T-helper 2 cell treated with Interferon-gamma antibody and Interleukin-4, amounts not matched to agents 5 μg/mL and 100 μg/mL, for 36 hours (primary cell): ENCODE results near the gene EIF2S2.
A peak's percentile ranks its signal among the peaks of the same experiment; 100 is the strongest.
"Not testable (repeated sequence)": the region's sequence is repeated elsewhere in the genome, so short reads cannot be mapped to it uniquely, and the experiment has no call there.

ENCODE experiments used
- DNase-seq: peaks from one replicate; pipeline ENCODE4 v3.0.0; 2021; ENCODE audit warnings: low spot score
- H3K27ac Mint-ChIP-seq: one replicate; pipeline ENCODE4 v1.8.0; 2021; ENCODE audit warnings: mild to moderate bottlenecking, mixed read lengths
- H3K27me3 Mint-ChIP-seq: one replicate; pipeline ENCODE4 v1.8.0; 2021; ENCODE audit warnings: low read depth, mixed read lengths
- H3K36me3 Mint-ChIP-seq: one replicate; pipeline ENCODE4 v1.8.0; 2021; ENCODE audit warnings: low read depth, mixed read lengths
- H3K4me1 Mint-ChIP-seq: one replicate; pipeline ENCODE4 v1.8.0; 2021; ENCODE audit warnings: low read depth, mixed read lengths
- H3K4me3 Mint-ChIP-seq: one replicate; pipeline ENCODE4 v1.8.0; 2022; ENCODE audit warnings: mild to moderate bottlenecking, moderate library complexity, mixed read lengths
- H3K9me3 Mint-ChIP-seq: one replicate; pipeline ENCODE4 v1.8.0; 2021; ENCODE audit warnings: mixed read lengths

EIF2S2 gene

GRCh38 chr20:34111702-34112599 is at the start of gene EIF2S2:
Gene EIF2S2, minus strand, starts transcription at chr20:34112243. Its CDS starts 133 bp downstream, at chr20:34112110.
- Mint-ChIP-seq H3K27me3 (peaks cover 4% of the 10 kb centered on the region), H3K36me3 (peaks cover 34% of the 10 kb centered on the region), H3K27ac (peak within 1 kb of the TSS; percentile 99), H3K9me3 (no peaks in the 10 kb centered on the region), H3K4me3 (peak within 1 kb of the TSS; percentile 98), H3K4me1 (peaks cover 32% of the 10 kb centered on the region)
- DNase-seq = peak; percentile 97

- not testable (repeated sequence) for H3K27ac Mint-ChIP-seq
Observed at GRCh38 chr20:34157697-34158096, 45.7 kb upstream of the EIF2S2 start.

GRCh38 chr20:34155836-34156235 is 43.8 kb upstream of the EIF2S2 start:
- Mint-ChIP-seq H3K36me3 (no peaks in the 10 kb centered on the region), H3K27ac (no peak overlapping the region), H3K4me1 (peaks cover 4% of the 10 kb centered on the region), H3K9me3 (no peaks in the 10 kb centered on the region), H3K4me3 (no peak overlapping the region), H3K27me3 (peaks cover 8% of the 10 kb centered on the region)
- no peak for DNase-seq

More at GRCh38 chr20:34157697-34158096, 45.7 kb upstream of the EIF2S2 start:
- H3K4me3 Mint-ChIP-seq, H3K36me3 Mint-ChIP-seq, H3K27me3 Mint-ChIP-seq, H3K9me3 Mint-ChIP-seq, DNase-seq, H3K4me1 Mint-ChIP-seq: not testable (repeated sequence)

- not testable (repeated sequence) for DNase-seq, H3K4me1 Mint-ChIP-seq, H3K36me3 Mint-ChIP-seq, H3K9me3 Mint-ChIP-seq, H3K4me3 Mint-ChIP-seq, H3K27me3 Mint-ChIP-seq, H3K27ac Mint-ChIP-seq
Observed at GRCh38 chr20:34153169-34153568, 41.1 kb upstream of the EIF2S2 start.

GRCh38 chr20:34152073-34152472 is 40.0 kb upstream of the EIF2S2 start:
- not testable (repeated sequence) for H3K4me1 Mint-ChIP-seq, H3K4me3 Mint-ChIP-seq

GRCh38 chr20:34150306-34151000 is 38.4 kb upstream of the EIF2S2 start:
- Mint-ChIP-seq H3K9me3 (no peaks in the 10 kb centered on the region), H3K36me3 (no peaks in the 10 kb centered on the region), H3K27me3 (peaks cover 7% of the 10 kb centered on the region), H3K4me3 (no peak overlapping the region), H3K27ac (no peak overlapping the region), H3K4me1 (no peaks in the 10 kb centered on the region)
- no peak for DNase-seq

More at GRCh38 chr20:34152073-34152472, 40.0 kb upstream of the EIF2S2 start:
- H3K27ac Mint-ChIP-seq, H3K9me3 Mint-ChIP-seq, H3K36me3 Mint-ChIP-seq, H3K27me3 Mint-ChIP-seq, DNase-seq: not testable (repeated sequence)

- no peaks in the 10 kb centered on the region for H3K36me3 Mint-ChIP-seq
- H3K4me3 Mint-ChIP-seq = no peak overlapping the region
- peaks cover 17% of the 10 kb centered on the region for H3K27me3 Mint-ChIP-seq
- no peaks in the 10 kb centered on the region for H3K4me1 Mint-ChIP-seq
- H3K9me3 Mint-ChIP-seq = no peaks in the 10 kb centered on the region
- DNase-seq = no peak
- no peak overlapping the region for H3K27ac Mint-ChIP-seq
Observed at GRCh38 chr20:34145280-34145819, 33.3 kb upstream of the EIF2S2 start.

- H3K27ac Mint-ChIP-seq = no peak overlapping the region
- peaks cover 25% of the 10 kb centered on the region for H3K27me3 Mint-ChIP-seq
- peaks cover 5% of the 10 kb centered on the region for H3K4me1 Mint-ChIP-seq
- no peaks in the 10 kb centered on the region for H3K36me3 Mint-ChIP-seq
- H3K9me3 Mint-ChIP-seq = no peaks in the 10 kb centered on the region
- DNase-seq = no peak
- no peak overlapping the region for H3K4me3 Mint-ChIP-seq
Observed at GRCh38 chr20:34143951-34144350, 31.9 kb upstream of the EIF2S2 start.

- DNase-seq = no peak
- Mint-ChIP-seq H3K36me3 (no peaks in the 10 kb centered on the region), H3K9me3 (no peaks in the 10 kb centered on the region), H3K4me3 (no peak overlapping the region), H3K27me3 (peaks cover 26% of the 10 kb centered on the region), H3K4me1 (peaks cover 5% of the 10 kb centered on the region), H3K27ac (no peak overlapping the region)
Observed at GRCh38 chr20:34142121-34142520, 30.1 kb upstream of the EIF2S2 start.

GRCh38 chr20:34141293-34141692 is 29.2 kb upstream of the EIF2S2 start:
- Mint-ChIP-seq H3K4me3 (no peak overlapping the region), H3K4me1 (peaks cover 5% of the 10 kb centered on the region), H3K27ac (no peak overlapping the region), H3K36me3 (no peaks in the 10 kb centered on the region), H3K9me3 (no peaks in the 10 kb centered on the region), H3K27me3 (peaks cover 26% of the 10 kb centered on the region)
- no peak for DNase-seq

- not testable (repeated sequence) for DNase-seq, H3K9me3 Mint-ChIP-seq, H3K36me3 Mint-ChIP-seq, H3K4me3 Mint-ChIP-seq, H3K4me1 Mint-ChIP-seq, H3K27ac Mint-ChIP-seq
- H3K27me3 Mint-ChIP-seq = peaks cover 13% of the 10 kb centered on the region
Observed at GRCh38 chr20:34135525-34136275, 23.7 kb upstream of the EIF2S2 start.

- H3K27me3 Mint-ChIP-seq, H3K4me1 Mint-ChIP-seq, H3K4me3 Mint-ChIP-seq, H3K36me3 Mint-ChIP-seq, DNase-seq, H3K27ac Mint-ChIP-seq, H3K9me3 Mint-ChIP-seq: not testable (repeated sequence)
Observed at GRCh38 chr20:34133365-34133860, 21.4 kb upstream of the EIF2S2 start.

- H3K36me3 Mint-ChIP-seq, H3K4me1 Mint-ChIP-seq, DNase-seq, H3K4me3 Mint-ChIP-seq, H3K27ac Mint-ChIP-seq, H3K9me3 Mint-ChIP-seq, H3K27me3 Mint-ChIP-seq: not testable (repeated sequence)
Observed at GRCh38 chr20:34132943-34133342, 20.9 kb upstream of the EIF2S2 start.
